HG03103 (cell line): ENCODE results near the gene SOX13.

Experiments used
- ATAC-seq: cut with Tn5 transposase; IDR thresholded peaks from one replicate; pipeline ENCODE4 v1.9.1; 2021; ENCODE audit warnings: low read depth; ENCODE audit not compliant: unreplicated experiment

Gene SOX13

GRCh38 chr1:204059970-204060369 is 12.9 kb upstream of the SOX13 start:
- ATAC-seq, result no peak

DNA sequence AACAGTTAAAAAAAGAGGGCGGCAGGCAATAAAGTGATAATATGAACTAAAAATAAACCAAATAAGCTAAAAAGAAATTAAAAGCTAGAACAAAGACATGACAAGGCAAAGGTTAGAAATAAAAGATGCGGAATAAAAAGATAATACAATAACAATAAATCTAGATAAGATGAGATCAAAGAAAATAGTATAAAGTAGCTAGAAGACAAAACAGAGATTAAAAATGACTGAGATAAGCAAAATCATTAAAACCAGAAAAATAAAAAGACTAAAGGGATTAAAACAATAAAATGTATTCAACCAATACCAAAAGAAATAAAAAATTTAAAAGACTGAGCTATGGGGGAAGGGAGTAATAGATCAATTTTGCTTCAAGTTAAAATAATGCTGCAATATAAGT is 10.8 kb upstream of the SOX13 start:
- ATAC-seq, result no peak

- ATAC-seq, result no peak
Measured at GRCh38 chr1:204065174-204065985, 7.5 kb upstream of the SOX13 start.

- ATAC-seq, result no peak
Measured at GRCh38 chr1:204065986-204066300, 7.0 kb upstream of the SOX13 start.

- ATAC-seq, result no peak
Measured at GRCh38 chr1:204067935-204068334, 5.0 kb upstream of the SOX13 start.

- ATAC-seq, result no peak
Measured at GRCh38 chr1:204069887-204070286, 3.0 kb upstream of the SOX13 start.

GRCh38 chr1:204070895-204071294 is 2.0 kb upstream of the SOX13 start:
- no peak for ATAC-seq

DNA sequence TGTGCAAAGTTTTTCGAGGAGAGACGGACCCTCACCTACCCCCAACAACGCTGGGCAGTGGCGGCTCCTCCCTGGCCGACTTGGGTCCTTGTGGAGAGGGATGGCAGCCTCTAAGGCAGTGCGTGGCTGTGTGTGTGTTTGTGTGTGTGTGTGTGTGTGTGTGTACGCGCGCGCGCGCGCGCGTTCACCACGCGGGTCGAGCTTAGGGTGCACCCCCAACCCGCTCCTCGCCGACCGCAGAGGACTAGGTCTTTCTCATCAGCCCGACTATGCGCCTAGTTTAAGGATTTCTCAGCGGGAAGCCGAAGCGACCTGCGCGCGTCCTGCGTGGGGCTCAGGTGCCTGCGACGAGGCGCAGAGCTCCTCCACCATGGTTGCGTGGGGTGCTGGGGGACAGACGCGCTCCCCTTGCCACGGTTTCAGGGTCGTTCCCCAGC is 940 bp downstream of the SOX13 start:
- ATAC-seq, result no peak

DNA sequence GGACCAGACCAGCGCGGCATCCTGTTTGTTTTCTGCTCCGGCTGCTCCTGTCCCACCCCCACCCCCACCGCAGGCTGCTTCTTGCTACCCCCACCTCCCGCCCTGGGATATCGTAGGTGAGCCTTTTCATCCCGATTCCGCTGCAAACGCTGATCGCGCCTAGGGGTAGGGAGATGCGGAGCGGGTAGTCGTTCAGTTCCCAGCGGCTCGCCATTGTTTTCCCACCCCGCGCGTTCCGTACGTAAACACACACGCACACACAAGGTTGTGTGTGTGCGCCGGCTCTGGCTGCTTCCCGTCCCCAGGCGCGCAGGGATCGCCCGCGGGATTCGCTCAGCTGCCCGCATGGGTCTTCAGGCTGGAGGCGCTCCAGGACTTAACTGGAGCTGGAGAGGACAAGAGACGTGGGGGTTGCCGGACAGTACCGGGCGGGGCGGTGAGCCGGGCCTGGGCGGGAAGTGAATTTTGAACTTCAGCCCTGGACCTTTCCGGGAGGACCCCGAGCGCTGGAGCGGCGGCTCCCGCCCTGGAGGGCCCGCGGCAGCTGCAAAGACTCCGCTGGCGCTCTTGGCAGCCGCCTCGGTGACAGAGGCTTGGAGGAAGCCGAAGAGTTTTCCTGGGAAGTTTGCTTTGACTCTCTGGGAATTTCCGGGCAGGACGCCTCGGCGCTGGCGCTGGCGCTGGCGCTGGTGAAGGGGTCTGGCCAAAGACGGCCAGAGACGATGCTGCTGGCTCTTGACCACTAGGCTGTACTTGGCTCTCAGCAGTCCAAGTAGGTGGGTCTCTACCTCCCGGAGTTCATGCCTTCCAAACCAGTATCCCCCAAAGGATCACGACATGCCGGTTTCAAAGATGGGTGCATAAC is 1.6 kb downstream of the SOX13 start:
- no peak for ATAC-seq

GRCh38 chr1:204075139-204075521 is 2.2 kb downstream of the SOX13 start:
- ATAC-seq, result no peak

DNA sequence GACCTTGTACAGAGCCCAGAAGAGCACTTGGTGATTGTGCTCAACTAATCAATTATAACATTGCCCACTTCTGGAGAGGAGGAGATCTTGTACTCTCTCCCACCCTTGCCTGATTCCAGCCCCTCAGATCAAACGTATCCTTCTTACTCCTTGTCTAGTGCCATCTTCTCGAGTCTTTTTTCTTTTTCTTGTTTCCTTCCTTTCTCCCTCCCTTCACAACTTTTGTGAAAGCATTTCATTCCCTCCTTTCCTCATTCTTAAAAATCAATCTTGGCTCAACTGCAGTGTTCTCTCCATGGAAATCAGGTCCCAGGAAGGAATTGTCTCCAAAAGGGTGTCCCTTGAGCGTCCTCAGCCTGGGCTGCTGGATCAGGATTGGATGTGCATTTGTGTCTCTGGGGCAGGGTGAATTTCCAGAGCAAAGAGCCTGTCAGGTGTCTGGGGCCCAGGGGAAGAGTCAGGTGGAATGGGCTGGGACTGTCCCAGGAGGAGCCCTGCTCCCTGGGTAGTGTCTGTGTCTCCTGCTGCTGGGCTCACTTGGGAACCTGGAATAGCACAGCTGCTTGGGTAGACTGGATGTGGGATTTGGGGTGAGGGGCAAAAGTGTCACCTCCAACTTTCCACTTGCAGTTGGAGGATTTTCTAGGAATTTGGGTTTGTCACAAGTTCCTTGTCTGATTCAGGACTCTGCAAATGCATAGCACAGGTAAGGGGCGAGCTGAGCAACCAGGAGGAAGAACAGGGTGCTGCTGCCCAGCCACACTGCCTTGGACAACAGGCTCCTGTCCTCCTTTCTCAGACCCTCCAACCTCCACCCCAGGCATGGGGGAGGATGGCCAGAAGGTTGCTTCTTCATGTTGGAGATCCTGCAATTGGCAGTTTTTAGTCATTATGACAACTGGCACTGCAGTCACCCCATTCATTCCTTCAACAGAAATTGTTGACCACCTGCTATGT is 3.3 kb downstream of the SOX13 start:
- ATAC-seq, result no peak

DNA sequence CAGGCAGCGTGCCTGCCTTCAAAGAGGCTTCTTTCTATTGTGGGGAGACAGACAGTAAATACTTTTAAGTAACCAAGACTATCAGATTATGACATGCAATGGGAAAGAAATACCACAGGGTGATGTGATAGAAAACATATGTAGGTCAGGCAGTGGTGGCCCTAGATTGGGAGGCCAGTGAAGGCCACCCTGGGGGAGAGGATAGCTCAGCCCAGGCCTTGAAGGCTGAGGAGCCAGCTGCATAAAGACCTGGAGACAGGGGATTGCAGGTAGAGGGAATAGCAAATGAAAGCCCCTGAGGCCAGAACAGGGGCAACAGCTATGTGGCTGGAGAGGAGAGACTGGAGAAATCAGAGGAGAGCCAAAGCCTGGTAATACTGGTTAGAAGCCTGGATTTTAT is 4.0 kb downstream of the SOX13 start:
- ATAC-seq, result no peak

DNA sequence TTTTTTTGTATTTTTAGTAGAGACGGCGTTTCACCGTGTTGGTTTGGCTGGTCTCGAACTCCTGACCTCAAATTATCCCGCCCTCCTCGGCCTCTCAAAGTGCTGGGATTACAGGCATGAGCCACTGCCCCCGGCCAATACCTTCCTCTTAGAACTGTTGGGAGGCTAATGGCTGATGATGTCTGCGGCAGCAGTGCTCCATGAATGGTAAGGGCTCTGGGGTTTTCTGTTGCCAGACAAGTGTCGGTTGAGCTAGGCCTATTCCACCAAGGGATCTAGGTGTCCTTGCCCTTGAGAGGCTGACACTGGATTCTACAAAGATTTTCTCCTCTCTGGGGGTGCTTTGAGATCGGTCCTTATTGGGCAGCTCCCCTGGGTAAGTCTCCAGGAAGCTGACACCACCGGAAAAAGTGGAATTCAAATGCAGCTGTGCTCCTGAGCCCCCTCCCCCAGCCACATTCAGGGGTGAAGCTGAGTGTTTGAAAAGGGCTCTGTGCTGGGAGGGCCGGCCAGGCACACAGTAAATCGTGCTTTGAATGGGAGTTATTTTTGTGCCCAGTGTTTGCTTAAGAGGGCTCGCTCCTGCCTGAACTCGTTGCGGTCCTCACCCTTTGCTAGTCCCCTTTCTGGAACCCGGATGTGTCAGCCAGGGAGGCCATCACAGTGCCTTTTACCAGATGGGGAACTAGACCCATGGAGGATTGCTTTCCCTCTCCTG is 5.2 kb downstream of the SOX13 start:
- ATAC-seq, result no peak

DNA sequence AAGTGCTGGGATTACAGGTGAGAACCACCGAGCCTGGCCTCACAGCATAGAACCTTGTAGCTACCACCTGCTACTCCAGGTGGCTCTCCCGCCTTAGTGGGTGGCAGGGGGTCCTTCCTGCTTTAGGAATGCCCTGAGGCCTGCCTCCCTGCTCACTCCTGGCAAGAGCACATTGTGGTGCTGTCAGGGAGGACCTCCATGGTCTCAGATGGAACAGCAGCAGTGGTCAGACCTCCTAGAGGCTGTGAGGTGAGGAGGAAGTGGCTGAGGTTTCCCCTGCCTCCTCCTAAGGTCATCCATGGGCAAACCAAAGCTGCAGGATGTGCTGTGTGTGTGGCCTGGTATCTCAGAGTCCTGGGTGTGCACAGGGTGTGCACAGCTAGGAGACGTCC is 6.7 kb downstream of the SOX13 start:
- no peak for ATAC-seq

- ATAC-seq, result no peak
Measured at GRCh38 chr1:204080163-204080903, 7.4 kb downstream of the SOX13 start.

DNA sequence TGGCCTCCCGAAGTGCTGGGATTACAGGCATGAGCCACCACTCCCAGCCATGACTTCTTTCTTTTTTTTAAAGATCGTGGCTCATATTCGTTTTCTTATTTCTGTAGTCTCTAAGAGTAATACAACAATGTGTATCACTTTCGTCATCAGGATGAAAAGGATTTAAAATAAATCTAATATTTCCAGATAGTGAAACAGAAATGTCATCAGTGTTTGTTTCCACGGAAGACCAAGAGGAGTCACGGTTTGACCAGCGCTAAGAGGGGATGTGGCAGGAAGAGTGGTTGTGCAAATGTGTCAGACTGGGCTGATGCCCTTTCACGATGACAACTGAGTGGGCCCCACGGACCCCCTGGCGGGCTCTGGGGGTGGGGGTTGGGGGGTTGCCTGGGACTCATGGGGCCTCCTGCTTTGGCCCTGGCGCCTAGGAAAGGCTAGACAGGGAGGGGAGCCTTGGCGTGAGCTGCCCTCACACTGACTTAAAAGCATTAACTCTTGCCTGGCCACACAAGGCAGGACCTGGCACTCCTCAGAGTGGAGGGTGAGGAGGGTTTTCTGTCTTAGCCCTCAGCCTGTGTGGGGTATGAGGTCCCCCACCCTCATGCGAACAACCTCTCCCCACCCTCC is 8.4 kb downstream of the SOX13 start:
- ATAC-seq, result no peak

DNA sequence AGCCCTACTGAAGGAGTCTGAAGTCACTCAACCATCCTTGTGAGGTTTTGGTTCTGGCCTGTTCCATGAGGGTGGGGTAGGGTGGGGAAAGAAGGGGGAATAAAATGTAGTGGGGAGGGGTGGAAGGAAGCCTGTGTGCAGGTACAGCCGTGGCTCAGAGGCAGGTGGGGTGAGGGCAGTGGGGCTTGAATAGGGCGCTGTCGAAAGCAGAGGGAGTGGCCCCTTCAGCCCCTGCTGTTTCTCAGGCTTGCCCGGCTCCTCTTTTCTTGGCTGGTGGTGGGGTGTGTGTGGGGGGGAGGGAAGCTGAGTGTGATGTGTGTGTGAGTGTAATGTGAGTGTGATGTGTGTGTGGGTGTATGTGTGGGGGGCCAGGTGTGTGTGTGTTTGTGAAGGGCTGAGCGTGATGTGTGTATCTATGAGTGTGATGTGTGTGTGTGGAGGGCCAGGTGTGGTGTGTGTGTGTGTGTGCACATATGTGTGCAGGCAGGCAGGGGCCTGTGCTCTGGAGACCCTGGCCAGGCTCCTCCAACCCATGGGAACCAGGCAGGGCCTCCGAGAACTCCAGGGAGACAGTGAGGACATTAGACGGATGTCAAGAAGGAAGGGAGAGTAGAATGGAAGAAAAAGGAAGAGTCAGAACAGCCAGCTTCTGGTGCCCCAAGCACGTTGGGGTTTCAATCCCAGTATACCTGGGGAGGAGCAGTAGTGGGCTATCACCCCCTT is 9.0 kb downstream of the SOX13 start:
- no peak for ATAC-seq

GRCh38 chr1:204083491-204083890 is 10.6 kb downstream of the SOX13 start:
- no peak for ATAC-seq
